ENCODE measurements around the gene LPCAT1.
A peak's percentile ranks its signal among the peaks of the same experiment; 100 is the strongest.

LPCAT1 gene

GRCh38 chr5:1417586-1418225 is 106.1 kb downstream of the LPCAT1 start:
- Mint-ChIP-seq H3K36me3 (no peaks in the 10 kb centered on the region), H3K4me3 (no peak overlapping the region), H3K27ac (no peak overlapping the region), H3K27me3 (peaks cover 15% of the 10 kb centered on the region), H3K4me1 (peaks cover 4% of the 10 kb centered on the region), H3K9me3 (peaks cover 8% of the 10 kb centered on the region)
- no peak for ATAC-seq (ENCODE audit: low read depth)
- no peak for DNase-seq (ENCODE audit: low spot score in 2 of 2)

DNA sequence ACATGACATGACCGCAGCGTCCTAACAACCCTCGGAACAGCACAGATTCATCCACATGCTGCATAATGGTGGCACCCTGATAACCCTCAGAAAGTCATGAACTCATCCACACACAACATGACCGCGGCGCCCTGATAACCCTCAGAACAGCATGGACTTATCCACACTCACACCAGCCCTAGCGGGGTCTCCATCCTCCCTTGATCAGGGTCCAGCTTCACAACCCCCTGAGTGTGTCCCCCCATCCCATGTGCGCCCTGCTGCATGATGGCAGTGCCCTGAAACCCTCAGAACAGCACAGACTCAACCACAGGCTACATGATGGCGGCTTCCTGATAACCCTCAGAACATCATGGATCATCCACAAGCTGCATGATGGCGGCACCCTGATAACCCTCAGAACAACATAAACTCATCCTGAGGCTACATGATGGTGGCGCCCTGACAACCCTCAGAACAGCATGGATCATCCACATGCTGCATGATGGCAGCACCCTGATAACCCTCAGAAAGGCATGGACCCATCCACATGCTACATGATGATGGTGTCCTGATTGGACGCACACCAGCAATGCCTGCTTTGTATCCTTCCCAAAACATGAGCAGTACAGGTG is 106.8 kb downstream of the LPCAT1 start:
- Mint-ChIP-seq H3K4me1 (peaks cover 8% of the 10 kb centered on the region), H3K36me3 (no peaks in the 10 kb centered on the region), H3K27ac (no peak overlapping the region), H3K27me3 (peaks cover 19% of the 10 kb centered on the region), H3K9me3 (peaks cover 8% of the 10 kb centered on the region), H3K4me3 (no peak overlapping the region)
- no peak for DNase-seq (ENCODE audit: low spot score in 2 of 2)
- ATAC-seq (ENCODE audit: low read depth), result no peak

DNA sequence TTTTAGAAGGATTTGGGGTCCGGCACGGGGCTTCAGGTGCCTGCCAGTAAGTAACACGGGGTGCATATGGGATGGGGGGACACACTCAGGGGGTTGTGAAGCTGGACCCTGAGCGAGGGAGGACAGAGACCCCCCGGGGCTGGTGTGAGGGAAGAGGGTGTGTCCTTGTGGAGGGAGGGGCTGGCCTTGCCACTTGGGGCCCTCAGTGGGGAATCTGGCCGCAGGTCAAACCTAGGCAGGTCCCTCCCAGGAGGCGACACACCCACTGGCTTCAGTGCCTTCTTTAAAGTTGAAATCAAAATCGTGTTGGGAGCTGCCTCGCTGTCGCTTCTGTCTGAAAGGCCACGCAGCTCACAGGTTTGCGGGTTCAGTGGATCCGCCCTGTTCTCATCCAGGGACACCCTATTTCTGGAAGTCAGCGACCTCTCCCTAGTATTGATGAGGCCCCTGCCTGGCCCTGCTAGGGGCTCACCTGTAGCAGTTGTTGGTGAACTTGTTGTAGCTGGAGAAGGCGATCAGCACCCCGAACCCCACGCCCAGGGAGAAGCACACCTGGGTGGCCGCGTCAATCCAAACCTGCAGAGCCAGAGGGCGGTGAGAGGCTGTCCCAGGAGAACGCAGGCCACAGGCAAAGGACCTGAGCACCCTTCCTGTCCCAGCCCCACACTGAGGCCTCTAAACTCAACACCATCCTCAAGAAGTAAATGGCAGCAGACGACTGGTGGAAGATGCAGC is 108.0 kb downstream of the LPCAT1 start:
- Mint-ChIP-seq H3K27ac (no peak overlapping the region), H3K4me1 (peaks cover 12% of the 10 kb centered on the region), H3K9me3 (peaks cover 8% of the 10 kb centered on the region), H3K36me3 (no peaks in the 10 kb centered on the region), H3K27me3 (peaks cover 22% of the 10 kb centered on the region), H3K4me3 (no peak overlapping the region)
- DNase-seq (ENCODE audit: low spot score in 2 of 2), result no peak
- ATAC-seq (ENCODE audit: low read depth), result no peak

DNA sequence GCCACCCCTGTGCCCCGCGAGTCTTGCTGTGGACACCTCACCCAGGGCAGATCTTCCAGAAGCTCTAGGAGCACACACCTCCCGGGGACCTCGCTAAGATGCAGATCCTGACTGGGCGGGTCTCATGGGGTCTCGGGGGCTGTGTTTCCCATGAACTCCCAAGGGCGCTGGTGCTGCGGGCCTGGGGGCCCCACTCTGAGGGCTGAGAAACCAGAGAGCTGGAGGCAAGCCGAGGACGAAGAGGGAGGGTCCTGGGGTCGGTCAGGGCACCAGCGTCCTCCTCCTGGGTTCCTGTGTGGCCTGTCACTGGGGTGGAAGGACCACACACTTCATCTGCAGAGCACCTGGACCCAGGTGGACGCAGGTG is 108.7 kb downstream of the LPCAT1 start:
- no peaks in the 10 kb centered on the region for H3K36me3 Mint-ChIP-seq
- DNase-seq (ENCODE audit: low spot score in 2 of 2), result no peak
- H3K27ac Mint-ChIP-seq, result no peak overlapping the region
- peaks cover 25% of the 10 kb centered on the region for H3K27me3 Mint-ChIP-seq
- peaks cover 8% of the 10 kb centered on the region for H3K9me3 Mint-ChIP-seq
- no peak overlapping the region for H3K4me3 Mint-ChIP-seq
- ATAC-seq (ENCODE audit: low read depth), result no peak
- H3K4me1 Mint-ChIP-seq, result peaks cover 14% of the 10 kb centered on the region

DNA sequence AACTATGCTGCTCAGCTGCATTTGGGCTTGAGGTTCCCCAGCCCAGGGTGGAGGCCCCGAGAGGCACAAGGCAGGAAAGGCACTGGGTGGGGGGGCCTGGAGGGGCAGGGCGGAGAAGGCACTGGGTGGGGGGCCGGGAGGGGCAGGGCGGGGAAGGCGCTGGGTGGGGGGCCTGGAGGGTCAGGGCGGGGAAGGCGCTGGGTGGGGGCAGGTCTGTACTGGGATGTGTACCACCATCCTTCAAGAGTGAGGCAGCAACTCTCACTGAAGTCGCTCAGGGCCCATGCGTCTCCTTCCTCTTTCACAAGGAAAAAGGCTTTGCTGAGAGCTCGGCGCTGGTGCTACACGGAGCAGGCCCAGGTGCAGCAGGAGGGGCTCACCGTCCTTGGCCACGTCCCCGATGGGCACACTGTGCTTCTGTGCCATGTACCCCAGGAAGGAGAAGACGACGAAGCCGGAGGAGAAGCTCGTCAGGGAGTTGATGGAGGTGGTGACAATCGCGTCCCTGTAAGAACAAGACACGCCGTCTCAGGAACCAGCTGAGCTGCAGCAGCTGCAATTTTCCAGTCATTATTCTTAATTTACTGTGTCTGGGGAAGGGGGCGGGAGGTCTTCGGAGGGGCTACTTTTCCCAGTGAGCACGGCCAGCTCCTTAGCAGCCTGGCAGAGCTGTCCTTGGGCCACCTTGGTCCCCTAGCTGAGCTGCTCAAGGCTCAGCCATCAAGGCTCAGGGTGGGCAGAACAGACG is 109.3 kb downstream of the LPCAT1 start:
- Mint-ChIP-seq H3K36me3 (no peaks in the 10 kb centered on the region), H3K27me3 (peaks cover 25% of the 10 kb centered on the region), H3K9me3 (peaks cover 8% of the 10 kb centered on the region), H3K27ac (no peak overlapping the region), H3K4me3 (no peak overlapping the region), H3K4me1 (peaks cover 14% of the 10 kb centered on the region)
- DNase-seq (ENCODE audit: low spot score in 2 of 2) (no peak), ATAC-seq (ENCODE audit: low read depth) (no peak)

DNA sequence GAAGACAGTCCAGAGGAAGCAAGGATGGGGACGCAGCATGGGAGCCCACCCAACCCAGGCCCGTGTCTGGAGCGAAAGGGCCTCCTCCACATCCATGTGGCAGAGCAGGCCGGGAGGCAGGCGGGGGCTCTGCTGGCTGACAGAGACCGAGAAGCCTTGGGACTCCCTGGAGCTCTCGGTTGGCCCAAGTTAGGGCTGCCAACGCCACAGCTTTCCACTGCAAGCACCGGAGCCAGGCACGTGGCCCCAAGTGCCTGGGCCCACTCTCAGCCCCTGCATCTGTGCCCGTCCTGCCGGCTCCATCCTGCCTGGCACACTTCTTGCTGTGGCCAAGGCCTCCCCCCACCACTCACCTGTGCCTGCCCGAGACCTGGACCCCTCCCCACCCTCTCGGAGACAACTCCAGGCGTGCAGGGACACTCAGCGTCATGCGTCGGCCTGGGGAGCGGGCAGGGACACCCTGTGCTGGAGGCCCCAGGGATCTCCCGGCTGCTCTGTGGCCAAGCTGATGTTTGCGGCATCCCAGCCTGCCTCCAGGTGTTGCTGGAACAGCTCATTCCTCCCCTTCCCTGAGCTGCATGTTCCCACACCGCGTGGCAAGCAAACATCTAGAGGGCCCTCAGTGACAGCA is 110.0 kb downstream of the LPCAT1 start:
- peaks cover 2% of the 10 kb centered on the region for H3K9me3 Mint-ChIP-seq
- ATAC-seq (ENCODE audit: low read depth) (no peak), DNase-seq (ENCODE audit: low spot score in 2 of 2) (no peak)
- H3K27me3 Mint-ChIP-seq, result peaks cover 22% of the 10 kb centered on the region
- no peak overlapping the region for H3K4me3 Mint-ChIP-seq
- no peak overlapping the region for H3K27ac Mint-ChIP-seq
- H3K4me1 Mint-ChIP-seq, result peaks cover 11% of the 10 kb centered on the region
- no peaks in the 10 kb centered on the region for H3K36me3 Mint-ChIP-seq

DNA sequence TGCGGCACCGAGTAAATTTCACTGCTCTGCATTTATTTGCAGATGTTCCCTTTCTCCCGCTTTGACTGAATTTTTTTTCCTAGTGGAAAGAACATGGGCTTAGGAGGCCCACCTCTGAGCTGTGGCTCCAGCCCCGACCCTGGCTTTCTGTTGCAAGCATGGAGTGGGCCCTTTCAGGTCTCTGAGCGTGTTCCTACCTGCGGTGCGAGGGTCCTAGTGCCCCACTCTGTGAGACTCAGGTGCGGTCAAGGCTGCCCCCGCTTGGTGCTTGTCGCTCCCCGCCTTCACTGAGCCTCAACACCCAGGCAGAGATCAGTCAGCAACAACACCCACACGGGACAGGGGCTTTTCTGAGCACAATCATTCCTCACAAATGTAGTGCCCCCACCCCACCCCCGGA is 110.5 kb downstream of the LPCAT1 start:
- H3K27ac Mint-ChIP-seq, result no peak overlapping the region
- no peaks in the 10 kb centered on the region for H3K36me3 Mint-ChIP-seq
- DNase-seq (ENCODE audit: low spot score in 2 of 2) (no peak), ATAC-seq (ENCODE audit: low read depth) (no peak)
- peaks cover 17% of the 10 kb centered on the region for H3K27me3 Mint-ChIP-seq
- no peaks in the 10 kb centered on the region for H3K9me3 Mint-ChIP-seq
- H3K4me3 Mint-ChIP-seq, result no peak overlapping the region
- H3K4me1 Mint-ChIP-seq, result peaks cover 11% of the 10 kb centered on the region

DNA sequence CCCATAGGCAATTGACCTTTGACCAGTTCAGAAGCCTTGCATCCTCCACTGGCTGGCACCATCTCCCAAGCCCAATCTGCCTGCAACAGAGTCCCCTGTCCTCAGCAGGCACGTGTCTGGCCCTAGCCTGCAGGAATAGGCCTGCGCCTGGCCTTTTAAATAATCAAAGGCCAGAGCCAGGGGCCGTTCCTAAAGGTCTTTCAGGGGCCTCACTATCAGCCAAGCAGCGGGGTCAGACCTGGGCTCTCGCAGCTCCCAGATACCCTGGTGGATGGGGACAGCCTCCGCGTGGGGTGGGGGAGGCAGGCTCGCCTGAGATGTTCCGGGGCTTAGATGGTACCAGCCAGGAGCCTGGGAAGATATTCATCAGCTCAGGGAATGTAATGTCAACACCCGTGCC is 111.1 kb downstream of the LPCAT1 start:
- no peak for DNase-seq (ENCODE audit: low spot score in 2 of 2)
- Mint-ChIP-seq H3K4me1 (peaks cover 11% of the 10 kb centered on the region), H3K27me3 (peaks cover 16% of the 10 kb centered on the region), H3K36me3 (no peaks in the 10 kb centered on the region), H3K27ac (no peak overlapping the region), H3K4me3 (no peak overlapping the region), H3K9me3 (no peaks in the 10 kb centered on the region)
- no peak for ATAC-seq (ENCODE audit: low read depth)

GRCh38 chr5:1412163-1412562 is 111.6 kb downstream of the LPCAT1 start:
- Mint-ChIP-seq H3K36me3 (no peaks in the 10 kb centered on the region), H3K9me3 (no peaks in the 10 kb centered on the region), H3K27me3 (peaks cover 16% of the 10 kb centered on the region), H3K4me3 (no peak overlapping the region), H3K27ac (no peak overlapping the region), H3K4me1 (peaks cover 11% of the 10 kb centered on the region)
- DNase-seq (ENCODE audit: low spot score in 2 of 2) (no peak), ATAC-seq (ENCODE audit: low read depth) (peak; percentile 53)
